ENCODE results near the gene CETN1.

CETN1 gene

DNA sequence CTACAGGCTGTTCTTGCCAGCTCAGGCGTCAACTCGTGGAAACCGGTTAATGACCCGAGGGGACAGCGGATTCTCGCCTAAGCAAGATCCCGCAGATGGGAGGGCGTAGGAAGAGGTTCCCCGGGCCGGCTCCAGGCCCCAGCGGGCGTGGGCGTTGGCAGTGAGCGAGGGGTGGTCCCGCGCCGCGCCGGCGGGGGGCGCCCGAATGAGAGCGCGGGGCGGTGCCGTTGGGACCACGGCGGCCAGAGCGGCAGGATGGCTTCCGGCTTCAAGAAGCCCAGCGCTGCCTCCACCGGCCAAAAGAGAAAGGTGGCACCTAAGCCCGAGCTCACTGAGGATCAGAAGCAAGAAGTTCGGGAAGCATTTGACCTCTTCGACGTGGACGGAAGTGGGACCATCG, at the start of gene CETN1:
Gene CETN1, plus strand, starts transcription at position 227 of the 400 bp plus-strand sequence. Its CDS starts 29 bp downstream, at position 256.
- DNase-seq: no peak

DNA sequence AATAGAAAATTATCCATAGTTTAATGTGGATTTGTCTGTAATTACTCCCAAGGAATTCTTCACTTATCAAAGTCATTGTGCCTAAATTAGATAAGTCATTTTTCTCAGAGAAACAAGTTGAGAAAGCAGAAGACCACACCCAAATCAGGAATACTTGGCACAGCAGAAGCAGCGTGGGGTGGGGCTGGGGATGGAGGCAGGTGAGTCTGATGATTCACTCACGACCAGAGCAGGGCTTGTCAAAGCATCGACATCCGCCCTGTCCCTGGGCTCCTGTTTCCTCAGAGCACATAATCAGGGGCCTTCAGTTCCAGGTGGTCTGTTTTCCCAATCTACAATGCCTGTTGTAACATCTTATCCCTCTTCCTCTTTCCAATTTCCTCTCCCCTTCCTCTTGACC, 48.2 kb upstream of the CETN1 start:
- DNase-seq: no peak

DNA sequence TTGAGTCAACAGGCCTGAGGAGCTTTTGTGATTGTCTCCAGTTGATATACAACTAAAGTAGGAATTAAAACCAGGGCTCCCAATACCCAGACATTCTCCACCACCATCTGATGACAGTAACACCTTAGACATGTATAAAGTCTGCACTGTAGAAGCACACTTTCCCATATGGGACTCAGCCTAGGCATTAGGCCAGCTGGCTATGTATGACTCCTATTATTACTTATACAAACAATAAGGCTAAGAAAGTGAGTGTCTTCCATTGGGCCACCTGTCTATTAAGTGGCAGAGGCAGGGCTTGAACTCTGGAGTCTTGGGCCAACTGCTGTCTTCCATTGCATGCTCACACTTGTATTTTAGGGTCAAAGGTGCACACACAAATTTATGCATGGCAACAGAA, 47.5 kb upstream of the CETN1 start:
- no peak for DNase-seq

DNA sequence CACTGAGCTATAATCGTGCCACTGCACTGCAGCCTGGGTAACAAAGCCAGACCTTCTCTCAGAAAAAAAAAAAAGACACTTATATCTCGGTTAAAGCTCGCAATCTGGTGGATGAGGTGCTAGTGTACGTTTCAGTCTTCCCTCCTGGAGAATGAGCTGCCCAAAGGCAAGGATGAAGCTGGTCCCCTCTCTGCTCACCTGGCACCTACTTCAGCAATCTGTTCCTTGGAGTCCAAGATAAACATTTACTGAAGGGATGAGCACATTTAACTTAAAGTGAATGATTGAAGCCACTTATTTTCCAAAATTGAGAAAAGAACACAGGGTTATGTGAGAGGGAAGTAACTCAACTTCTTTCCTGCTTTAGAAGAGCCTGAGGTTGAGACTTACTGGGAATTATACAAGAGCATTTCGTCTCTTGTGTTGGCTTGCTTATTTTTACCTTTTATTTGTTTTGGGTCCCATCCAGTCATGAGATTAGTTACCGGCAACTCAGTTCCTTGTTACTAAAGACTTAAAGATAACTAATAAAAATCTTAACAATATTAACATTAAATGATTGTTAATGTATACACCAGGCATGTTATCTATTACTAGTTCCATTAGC, 46.1 kb upstream of the CETN1 start:
- DNase-seq: no peak

DNA sequence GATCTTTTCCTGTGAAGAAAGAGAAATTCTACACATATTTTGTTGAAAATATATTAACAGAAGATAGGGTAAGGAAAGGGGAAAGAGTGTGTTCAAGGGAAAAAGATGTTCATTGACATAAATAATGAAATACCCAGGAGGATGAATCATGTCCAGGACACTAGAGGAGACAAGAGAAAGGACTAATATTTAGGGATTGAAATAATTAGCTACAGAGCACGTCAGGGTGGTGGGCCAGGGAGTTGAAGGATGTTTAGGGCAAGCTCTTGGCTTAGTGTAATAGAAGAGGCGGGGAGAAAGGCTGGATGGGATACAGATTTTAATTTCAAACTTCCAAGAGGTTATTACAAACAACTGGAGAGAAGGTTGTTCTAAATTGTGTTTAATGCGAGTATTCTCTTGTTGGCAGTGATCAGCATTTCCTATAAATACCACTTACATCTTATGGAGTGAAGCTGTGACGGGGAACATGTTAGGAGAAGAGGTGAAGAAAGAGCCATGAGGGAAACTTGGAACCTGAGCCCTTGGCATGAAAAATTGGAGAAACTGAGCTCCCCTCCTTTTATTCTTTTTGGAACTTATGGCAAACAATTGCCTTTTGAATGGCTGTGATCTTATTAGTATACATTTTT, 36.6 kb upstream of the CETN1 start:
- DNase-seq: no peak

DNA sequence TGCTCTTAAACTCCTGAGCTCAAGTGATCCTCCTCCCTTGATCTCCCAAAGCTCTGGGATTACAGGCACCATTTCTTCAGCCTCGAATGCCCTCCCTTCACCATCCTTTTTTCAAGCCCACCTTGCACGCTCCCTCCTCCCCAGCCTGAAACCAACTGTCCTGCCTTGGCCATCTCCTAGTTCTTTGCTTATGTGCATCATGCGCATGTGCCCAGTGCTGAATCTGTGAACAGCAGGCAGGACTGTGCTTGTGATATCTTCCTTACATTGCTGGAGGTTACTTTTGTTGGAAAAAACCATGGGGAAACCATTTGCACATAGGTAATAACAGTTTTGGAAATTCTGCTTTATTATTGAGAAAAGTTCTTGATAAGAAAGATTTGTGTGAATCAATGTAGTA, 30.2 kb upstream of the CETN1 start:
- no peak for DNase-seq

DNA sequence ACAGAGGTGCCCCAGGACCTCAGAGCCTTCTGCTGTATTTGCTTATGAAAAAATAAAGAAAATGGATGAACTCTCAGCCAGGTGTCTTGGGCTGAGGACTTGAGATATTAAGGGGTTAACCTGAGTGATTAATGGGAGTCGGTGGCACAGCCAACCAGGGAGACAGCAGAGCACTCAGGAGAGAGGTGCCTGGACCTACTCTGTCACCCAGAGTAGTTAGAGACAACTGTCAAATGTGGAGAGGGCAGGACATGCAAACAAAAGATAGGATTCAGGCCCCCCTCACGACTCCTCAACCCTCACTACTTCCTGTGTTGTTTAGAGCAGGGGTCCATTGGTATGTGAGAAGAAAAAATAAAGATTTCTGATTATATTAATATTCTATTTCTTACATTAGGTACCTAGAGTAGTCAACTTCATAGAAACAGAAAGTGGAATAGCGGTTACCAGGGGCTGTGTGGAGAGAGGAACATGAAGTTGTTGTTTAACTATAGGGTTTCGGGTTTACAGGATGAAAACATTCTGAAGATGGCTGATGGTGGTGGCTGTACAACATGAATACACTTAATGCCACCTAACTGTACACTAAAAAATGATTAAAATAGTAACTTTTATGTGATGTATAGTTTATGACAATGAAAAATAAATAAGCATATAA, 28.6 kb upstream of the CETN1 start:
- no peak for DNase-seq

DNA sequence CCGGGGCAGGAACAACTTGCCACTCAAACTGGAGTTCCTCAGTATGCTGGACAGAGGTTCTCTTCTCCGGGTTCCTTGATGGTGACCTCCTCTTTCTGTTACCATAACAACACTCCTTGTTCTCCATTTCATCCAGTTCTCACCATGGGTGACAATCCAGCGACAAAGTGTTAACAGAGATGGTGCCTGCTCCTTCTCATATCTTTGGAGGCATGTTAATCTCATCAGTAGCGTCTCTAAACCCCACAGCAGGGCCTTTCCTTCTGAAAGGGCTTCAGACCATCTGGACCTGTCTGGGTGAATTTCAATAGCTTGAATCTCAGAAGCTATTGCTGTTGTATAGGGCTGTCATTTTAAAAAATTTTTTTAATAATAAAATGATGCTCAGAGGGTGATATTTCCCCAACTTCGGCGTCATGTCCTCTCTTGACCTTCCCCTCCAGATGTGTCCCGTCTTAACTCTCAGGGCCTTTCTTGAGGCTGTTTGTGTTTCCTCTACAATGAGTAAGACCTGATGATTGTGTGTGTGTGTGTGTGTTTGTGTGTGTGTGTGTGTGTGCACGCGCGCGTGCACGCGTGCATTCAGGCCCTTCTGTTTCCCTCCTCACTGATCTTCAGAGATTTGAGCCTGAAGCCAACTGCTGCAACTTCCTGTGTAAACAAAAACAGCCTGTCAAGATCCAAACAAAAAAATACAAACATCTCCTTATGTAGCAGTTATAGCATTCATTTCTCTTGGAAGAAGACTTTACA, 24.3 kb upstream of the CETN1 start:
- DNase-seq: no peak

DNA sequence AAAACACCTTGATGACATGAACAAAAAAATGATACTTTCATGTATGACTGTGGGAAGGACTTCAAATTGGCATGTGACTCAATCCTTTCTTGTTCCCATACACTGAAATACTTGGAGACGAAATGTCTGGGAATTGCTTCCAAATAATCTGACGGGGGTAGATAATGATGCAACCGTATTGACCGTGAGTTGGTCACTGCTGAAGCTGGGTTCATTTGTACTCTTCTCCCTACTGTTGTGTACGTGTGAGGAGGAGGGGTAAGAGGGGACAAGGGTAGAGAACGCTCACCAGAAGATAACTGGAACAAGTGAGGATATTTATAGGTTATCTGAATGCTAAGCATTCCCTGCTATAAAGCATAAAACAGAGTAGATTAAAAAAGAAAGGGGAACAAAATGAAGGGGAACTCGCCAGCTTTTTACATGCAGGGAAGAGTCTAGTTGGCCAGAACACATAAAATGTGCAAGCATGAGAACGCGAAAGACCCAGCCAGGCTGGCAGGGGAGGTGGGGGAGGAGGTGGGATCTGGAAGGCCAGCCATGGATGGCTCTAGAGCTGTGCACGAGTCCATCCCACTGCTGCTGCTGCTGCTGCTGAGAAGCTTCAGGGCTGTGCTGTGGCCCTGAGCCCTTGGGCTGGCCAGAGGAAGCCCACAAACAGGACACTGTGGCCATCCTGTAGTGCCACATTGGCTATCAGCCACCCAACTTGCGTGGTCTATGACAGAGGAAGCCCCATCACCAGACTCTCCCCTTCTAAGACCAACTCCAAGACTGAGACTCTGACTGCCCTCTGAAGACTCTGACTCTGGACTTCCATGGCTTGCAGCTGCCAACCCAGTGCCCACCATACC, 15.2 kb upstream of the CETN1 start:
- peak; percentile 41 for DNase-seq

DNA sequence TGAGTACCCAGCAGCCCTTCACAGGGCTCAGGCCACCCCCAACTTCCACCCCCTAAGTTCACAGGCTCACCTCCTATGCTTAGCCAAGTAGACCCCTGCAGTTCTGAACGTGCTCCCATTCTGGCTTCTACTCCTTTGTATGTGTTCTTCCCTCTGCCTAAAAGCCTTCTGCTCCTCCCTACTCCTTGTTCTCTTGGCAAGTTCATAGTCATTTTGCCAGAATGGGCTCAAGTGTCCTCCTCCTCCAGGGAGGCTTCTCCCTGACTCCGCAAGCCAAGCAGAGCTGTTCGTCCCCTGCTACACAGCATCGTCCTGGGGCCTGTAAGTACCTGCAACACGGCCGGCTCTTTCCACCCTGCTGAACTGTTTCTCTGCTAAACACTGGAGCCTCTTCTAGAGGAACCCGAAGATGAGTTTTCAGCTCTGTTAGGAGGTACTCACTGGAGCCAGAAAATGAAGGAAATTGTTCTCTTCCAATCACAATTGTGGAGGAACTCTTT, 14.6 kb upstream of the CETN1 start:
- DNase-seq: no peak

DNA sequence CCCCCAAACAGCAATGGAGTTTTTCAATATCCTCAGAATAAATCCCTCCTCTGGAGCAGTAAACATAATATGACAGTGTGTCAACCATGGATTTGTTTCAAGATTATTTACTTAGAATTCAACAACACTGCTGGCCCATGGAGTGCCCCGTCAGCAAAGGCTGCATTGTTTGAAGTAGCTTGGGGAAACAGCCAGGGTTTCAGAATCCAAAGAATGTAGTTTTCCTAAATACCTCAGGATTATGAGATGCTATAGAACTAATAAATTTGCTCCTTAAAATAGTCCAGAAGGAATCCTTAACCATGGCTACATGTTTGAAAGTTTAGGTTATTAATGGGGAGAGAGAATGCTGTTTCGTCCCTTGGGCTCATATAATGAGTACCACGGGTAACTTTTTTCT, 13.1 kb upstream of the CETN1 start:
- peak; percentile 58 for DNase-seq

DNA sequence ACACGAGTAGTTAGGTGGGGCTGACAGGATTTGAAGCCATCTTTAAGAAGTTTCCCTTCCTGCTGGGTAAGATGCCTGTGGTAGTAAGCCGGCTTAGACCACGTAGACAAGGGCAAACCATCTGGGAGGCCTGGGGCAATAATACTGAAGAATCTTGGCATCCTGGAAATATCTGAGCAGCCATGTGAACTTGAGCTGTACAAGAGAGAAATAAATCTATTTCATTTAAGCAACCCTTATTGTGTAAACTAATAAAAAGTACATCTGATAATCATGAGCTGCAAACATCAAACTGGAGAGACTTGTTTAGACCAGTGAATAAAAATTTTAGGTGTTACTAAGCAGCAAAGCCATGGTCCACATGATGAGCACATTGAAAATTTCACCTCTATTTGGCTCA, 11.4 kb upstream of the CETN1 start:
- no peak for DNase-seq

DNA sequence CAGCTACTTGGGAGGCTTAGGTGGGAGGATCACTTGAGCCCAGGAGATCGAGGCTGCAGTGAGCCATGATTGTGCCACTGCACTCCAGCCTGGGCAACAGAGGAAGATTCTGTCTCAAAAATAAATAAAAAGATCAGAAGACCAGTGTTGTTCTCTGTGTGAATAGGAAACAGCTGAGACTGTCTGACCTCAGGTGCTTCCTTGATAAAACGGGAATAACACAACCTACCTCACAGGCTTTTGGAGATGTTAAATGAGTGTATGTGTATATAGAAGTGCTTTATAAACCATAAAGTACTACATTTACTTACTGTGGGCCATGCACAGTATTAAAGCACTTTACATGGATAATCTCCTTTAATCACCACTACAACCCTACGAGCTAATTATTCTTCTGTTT, 9.9 kb upstream of the CETN1 start:
- DNase-seq: no peak

DNA sequence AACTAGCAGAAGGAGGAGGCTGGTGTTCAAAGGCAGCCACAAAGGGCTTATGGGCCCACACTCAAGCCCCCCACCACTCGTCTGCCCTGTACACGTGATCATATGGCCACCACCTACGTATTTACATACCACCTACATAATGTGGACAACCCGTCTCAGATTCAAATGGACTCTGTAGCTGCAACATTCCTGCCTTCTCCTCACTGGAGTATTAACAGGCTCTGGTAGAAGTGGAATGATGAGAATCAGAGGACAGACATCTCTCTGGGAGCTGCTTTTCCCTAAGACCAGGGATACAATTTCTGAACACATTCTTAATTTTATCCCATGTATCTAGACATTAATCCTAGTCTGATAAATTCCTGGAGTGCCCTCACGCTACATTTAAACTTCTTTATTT, 9.5 kb upstream of the CETN1 start:
- no peak for DNase-seq

DNA sequence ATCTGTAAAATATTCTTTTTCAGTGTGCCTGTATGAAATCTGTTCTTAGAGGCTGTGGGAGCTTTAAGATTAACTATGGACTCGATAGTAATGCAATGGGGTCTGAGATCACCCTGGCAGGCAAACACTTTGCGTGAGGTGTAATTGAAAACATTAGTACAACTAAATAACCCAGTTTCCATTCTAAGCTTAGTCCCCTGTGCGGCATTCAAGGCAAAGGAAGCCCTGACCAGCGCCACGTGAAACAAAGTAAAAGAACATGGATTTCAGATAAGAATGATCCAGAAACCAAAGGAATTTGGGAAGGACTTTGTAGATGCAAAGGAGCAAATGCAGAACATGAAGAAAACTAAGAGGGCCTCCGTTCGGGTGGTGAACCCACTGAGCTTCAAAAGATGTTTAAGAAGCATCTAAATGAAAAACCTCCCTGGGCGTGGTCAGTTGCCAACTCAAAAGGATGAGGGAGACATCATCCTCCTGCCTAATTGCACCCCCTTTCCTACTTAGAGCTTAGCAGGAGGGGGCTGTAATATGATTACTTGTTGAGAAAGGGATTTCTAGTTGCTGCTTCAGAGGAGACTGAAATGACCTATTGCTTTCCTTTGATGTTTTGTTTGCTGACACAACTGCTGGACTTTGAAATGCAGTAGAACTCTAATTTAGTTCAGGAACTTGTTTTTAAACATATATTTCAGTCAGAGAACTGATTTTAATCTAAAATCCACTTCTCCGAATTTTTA, 7.9 kb upstream of the CETN1 start:
- DNase-seq: no peak

DNA sequence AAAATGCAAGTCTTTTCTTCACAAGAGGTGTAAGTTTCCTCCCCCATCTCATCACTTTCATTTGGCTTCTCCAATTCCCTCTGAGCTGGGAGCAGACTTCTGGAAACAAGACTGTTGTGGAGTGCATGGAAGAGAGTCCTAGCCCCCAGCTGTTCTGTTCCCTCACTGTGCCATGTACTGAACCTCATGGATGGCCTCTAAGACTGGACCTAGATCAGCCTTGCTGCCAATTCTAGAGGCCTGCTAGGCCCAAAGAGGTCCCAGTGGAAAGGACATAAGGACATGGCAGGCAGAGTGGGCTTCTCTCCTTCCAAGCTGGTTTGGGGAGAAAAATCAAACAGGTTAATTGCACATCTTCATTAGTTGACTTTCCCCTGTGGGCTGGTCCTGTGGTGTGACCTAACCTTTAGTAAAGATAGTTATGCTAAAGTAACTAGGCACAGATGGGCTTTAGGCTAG, 7.3 kb upstream of the CETN1 start:
- DNase-seq: no peak

DNA sequence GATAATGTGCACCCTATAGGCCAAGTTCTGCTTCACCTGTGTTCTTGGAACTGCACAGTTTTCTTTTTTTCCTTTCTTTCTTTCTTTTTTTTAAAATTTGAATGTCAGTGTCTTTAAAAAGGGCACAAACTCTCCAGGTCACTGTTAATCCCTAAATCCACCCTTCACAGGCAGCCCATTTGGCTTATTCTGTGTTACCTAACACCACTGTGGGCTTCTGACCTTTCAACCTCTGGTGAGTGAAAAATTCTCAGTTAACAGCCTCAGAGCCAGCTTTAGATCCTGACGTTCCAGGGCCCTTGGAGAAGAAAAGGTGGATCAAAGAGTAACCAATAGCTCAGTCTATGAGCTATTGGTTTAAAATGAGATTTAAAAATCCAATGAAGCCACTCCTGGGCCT, 6.8 kb upstream of the CETN1 start:
- DNase-seq: no peak

DNA sequence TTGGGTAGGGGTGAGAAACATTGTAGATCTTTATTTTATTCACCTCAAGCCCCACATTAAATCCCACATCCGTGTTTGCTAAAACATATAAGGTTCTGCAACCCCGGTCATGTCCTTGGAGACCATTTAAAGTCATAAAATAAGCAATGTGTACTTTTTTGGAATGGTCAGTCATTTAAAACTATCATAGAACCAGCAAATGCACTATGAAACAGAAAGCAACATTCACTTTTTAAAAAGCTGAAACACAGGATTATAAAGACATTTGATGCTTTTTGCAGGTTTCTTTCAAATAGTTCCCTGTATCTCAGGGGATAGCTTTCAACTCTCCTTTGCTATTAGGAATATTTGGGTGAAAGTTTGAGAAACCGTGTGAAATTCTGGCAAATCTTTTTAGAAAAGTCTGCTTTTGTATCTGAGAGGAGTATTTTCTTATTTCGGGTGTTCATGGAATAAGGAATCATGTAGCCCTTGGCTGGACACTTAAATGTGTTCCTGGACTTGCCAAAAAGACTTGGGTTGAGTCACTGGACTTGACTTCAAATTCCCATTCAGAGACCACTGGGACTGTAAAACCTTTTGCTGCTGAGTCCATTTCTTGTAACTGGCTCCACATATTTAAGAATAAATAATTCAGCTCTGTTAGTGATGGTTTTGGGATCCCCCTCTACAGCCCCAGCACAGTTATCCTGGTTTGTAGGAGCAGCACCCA, 5.9 kb upstream of the CETN1 start:
- DNase-seq: peak; percentile 64

DNA sequence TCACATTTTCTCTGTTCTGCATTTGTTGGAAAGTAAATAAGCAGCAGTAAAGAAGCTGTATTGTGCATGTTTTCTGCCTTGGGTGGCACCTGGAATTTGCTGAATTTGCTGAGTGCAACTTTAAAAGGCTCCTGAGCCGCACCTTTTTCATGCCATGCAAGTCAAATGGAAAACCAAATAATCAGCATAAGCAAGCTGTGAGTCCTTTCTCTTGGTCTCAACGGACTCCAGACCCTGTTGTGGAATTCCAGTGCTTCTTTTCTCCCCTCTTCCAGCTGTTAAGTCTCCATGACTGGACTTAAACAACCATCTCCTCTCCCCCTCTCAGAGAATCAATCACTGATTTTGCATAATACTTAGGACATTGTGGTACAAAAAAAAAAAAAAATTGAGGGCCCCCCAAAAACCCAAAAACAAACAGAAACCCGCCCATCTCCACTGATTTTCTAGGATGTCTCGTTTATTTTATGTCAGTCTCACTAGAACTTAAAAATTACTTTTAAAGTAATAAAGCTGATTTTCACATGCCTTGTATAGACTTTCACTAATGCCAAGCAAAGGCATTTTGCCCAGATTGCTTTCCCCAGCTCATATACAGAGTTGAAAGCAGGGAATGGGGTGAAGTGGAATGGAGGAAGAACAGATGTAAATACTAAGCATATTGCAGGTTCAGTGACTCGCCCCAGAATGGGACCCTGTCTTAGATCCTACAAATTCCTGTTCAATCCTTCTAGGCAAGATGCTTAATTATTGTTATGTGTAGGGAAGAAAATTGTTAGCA, 5.1 kb upstream of the CETN1 start:
- DNase-seq: no peak

DNA sequence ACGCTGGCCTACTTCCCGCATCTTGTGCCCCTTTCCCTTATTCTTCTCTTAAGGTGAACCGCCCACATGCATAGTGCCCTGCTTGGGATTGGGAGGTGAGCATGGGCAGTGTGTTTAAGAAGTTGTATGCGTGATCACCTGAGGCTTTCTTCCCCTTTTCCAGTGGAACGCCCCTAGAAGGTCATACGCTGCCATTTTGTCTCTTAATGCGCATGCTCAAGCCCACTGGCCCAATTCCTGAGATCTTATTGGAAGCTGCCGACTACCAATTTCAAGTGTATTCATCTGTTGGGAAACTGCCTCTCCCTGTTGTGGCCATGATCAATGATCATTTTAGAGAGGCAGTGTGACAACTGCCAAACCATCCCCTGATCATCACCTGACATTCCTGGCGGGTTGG, 3.3 kb upstream of the CETN1 start:
- DNase-seq: no peak
